ENCODE measurements around the gene MAGEF1. TPM values are rescaled to one million over a fixed set of nuclear protein-coding genes. Genes with fewer than 3 reads are reported as not detected.

The MAGEF1 gene
- total and polyA plus RNA-seq, 12 donors, result 20.1 to 33.9 (median 30.5) TPM

DNA sequence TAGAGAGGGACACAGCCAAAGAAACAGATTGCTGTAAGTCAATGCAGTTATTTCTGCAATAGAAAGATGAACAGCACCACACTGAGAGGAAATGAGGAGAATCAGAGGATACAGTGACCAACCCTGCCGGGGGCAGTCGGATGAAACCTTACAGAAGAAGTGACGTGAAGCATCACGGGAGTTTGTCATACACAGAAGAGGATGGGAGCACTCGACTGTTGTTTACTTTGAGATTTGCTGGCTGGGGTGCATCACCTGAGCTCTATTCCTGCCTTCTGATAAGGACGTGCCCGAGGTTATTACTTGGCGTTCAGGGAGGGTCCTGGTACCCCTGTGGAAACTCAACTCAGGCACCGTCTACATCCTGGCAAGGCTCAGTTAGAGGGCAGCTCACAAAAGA lies 45.4 kb downstream of the MAGEF1 start:
- ATAC-seq, result no peak
- Histone ChIP-seq H3K27ac (no peak overlapping the region), H3K36me3 (no peaks in the 10 kb centered on the region), H3K4me1 (peaks cover 0 to 8% (median 0%) of the 10 kb centered on the region in 9 donors), H3K9me3 (no peaks in the 10 kb centered on the region), H3K27me3 (peaks cover 0 to 2% (median 0%) of the 10 kb centered on the region in 7 donors), H3K4me3 (no peak overlapping the region)
- DNase-seq, result no peak
- 70 to 78% methylated on average over 9 of the region's 9 CpGs for WGBS, 2 donors
- no peak for TF ChIP-seq CTCF (IDR thresholded peaks at IDR 0.05)
- intact Hi-C loops (cut with DNase I), result no loop called here

GRCh38 chr3:184665101-184665500 lies 46.8 kb downstream of the MAGEF1 start:
- Histone ChIP-seq H3K36me3 (no peaks in the 10 kb centered on the region), H3K27me3 (peaks cover 0 to 2% (median 0%) of the 10 kb centered on the region in 7 donors)
- 82 to 84% methylated on average over 10 of the region's 10 CpGs for WGBS, 2 donors

DNA sequence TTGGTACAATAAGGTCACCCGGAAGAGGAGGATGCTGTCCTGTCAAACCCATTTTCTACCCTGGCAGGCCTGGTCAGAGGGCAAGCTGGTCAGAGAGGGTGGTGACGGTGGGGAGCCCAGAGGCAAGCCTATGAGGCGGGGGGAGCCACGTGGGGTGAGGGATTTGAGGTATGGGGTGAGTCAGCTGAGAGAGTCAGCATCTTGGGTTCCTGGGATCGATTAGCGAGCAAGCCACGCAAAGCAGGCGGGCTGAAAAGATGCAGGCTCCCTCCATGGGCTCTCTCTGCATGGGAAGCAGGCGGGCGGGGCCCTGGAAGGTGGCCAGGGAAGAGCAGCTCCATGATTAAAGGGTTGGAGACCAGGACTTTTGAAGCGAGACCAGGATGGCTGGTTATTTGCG lies 48.1 kb downstream of the MAGEF1 start:
- ATAC-seq (peak in 1 of 8 donors; percentile 26), DNase-seq (no peak)
- 87 to 89% methylated on average over 12 of the region's 12 CpGs for WGBS, 2 donors
- H3K27ac ChIP-seq, result no peak overlapping the region
- TF ChIP-seq CTCF (IDR thresholded peaks at IDR 0.05), result no peak
- peaks cover 0 to 2% (median 0%) of the 10 kb centered on the region in 7 donors for H3K27me3 ChIP-seq
- H3K36me3 ChIP-seq, result no peaks in the 10 kb centered on the region
- H3K9me3 ChIP-seq, result no peaks in the 10 kb centered on the region
- H3K4me1 ChIP-seq, result peaks cover 0 to 20% (median 4%) of the 10 kb centered on the region in 9 donors
- intact Hi-C loops (cut with DNase I), result no loop called here
- H3K4me3 ChIP-seq, result no peak overlapping the region

More at GRCh38 chr3:184665101-184665500, 46.8 kb downstream of the MAGEF1 start:
- no peak overlapping the region for H3K27ac ChIP-seq
- H3K9me3 ChIP-seq, result no peaks in the 10 kb centered on the region
- H3K4me1 ChIP-seq, result peaks cover 0 to 9% (median 0%) of the 10 kb centered on the region in 9 donors
- DNase-seq, result no peak
- H3K4me3 ChIP-seq, result no peak overlapping the region
- ATAC-seq, result no peak
- TF ChIP-seq CTCF (IDR thresholded peaks at IDR 0.05), result no peak
- intact Hi-C loops (cut with DNase I), result no loop called here

DNA sequence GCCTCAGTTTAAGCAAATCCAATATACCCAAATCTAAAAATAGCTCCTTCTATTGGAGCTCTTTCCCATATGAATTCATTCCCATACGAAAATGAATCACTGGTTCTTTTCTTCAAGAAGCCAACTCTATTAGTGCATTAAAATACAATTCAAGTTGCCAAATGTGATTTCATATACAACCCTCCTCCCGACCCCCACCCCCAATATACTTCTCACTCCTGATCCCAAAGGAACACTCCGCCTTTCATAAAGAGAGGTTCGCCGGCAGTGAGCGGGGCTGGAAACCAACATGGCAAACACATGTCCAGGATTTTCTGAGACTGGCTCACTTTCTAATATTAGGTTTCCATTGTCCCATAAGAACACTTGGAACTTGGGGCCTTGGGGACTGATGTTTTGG lies 48.5 kb downstream of the MAGEF1 start:
- H3K36me3 ChIP-seq, result no peaks in the 10 kb centered on the region
- no peak for DNase-seq
- peaks cover 0 to 2% (median 0%) of the 10 kb centered on the region in 7 donors for H3K27me3 ChIP-seq
- no peaks in the 10 kb centered on the region for H3K9me3 ChIP-seq
- no peak overlapping the region for H3K27ac ChIP-seq
- no peak for ATAC-seq
- intact Hi-C loops (cut with DNase I), result no loop called here
- WGBS, 2 donors, result 84 to 86% methylated on average over 6 of the region's 6 CpGs
- no peak overlapping the region for H3K4me3 ChIP-seq
- TF ChIP-seq CTCF (IDR thresholded peaks at IDR 0.05), result no peak
- H3K4me1 ChIP-seq, result peaks cover 0 to 24% (median 7%) of the 10 kb centered on the region in 9 donors
